Ureter (tissue), 1 donor: Measurements from ENCODE around the gene RCAN2. TPM values are rescaled to one million over a fixed set of nuclear protein-coding genes. Genes with fewer than 3 reads are reported as not detected.
A peak's percentile ranks its signal among the peaks of the same experiment; 100 is the strongest.

Experiments used
- DNase-seq: peaks from one replicate; pipeline ENCODE4 v3.0.0-alpha.2; 2020; ENCODE audit warnings: low spot score
- total RNA-seq: library from RNA; stranded (reverse); gene quantifications from one replicate; pipeline ENCODE4 v1.2.4, GENCODE V29; 2023
- donor health status: DM: yes; HTN: yes; CAD: no.

RCAN2 gene
- total RNA-seq, 1 donor from 2014 or later, result 19.8 TPM

DNA sequence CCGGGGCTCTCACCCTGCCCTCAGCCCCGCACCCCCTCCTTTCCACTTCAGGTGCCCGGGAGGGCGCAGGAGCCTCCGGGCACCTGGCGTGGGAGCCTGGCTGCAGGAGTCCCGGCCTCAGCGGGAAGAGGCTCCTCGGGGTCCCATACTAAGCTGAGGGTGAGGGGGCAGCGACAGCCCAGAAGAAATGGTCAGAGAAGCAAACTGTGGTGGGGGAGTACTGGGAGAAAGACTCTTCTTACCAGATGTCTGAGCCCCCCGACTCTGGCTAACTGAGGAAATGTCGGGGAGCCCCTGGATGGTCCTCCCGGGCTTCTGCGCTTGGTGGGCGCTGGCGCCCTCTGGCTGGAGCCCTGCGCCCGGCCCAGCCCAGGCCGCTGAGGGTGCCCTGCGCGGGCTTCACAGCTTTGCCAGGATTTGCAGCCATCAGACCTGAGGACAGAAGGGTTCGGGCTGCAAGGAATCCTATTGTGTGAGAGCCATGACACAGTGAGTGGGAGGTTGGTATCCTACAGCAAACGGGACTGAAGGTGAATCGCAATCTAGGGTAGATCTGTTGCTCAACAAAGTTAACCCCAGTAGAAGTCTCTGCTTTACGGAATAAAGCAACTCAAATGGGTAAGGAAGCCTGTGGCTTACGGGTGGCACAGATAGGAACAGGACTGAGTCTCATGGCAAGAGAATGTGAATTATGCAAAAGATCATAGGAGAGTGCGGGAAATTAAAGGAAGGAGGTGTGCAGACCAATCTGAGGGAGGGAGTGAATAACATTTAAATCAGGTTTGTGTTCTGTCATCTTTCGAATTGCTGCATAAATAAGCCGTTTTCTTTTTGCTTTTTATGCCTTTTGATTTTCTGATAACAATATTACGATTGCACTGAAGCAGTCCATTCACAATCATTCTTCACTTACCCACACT, 639 bp upstream of the RCAN2 start:
- DNase-seq, result peak; percentile 56

DNA sequence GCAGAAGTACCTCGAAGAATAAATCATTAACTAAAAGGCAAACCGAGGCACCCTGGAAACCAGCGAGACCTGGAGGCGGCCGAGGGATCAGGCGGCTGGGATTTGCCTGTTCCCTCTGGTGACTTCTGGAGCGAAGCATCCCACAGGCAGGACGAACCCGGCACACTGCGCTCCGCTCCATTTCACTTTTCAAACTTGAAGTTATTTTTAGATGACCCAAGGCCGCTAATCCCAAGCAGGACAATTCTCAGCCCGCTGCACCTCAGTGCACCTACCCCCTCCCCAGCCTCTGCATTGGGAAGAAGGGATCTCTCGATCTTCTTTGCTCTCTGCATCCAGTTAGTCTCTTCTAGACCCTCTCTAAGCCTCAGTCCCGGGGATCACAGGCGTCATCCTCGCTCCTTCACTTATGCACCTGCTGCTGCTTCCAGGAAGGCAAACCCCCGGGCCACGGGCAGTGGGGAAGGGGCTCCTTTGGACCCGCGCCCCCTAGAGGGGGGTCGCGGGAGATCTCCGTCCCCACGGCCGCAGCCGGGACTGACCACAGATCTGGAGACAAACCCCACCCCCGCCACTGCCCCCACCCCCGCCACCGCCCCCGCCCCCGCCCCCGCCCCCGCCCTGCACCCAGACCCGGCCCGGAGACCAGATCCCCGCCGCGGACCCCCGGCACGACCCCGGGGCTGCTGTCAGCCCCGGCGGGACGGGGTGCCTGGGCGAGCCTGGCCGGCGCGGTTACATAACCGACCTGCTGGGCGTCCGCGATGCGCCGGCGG, 636 bp downstream of the RCAN2 start:
- peak; percentile 44 for DNase-seq

DNA sequence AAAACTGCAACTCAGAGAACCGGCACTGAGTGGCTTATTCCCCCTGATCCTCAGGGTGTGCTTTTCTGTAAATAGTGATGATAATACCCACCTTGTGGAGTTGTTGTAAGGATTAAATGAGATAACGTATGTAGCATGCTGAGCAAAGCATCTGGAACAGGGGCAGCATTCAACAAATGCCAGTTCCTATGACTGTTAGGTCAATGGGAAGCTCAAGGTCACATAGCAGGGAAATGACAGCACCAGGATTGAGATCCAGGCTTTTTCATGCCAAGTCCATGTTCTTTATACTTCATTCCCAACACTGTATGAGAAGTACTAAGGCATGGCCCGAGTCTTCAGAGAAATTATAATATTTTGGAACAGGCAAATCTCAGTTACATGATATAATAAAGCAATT, 5.1 kb downstream of the RCAN2 start:
- DNase-seq, result no peak

DNA sequence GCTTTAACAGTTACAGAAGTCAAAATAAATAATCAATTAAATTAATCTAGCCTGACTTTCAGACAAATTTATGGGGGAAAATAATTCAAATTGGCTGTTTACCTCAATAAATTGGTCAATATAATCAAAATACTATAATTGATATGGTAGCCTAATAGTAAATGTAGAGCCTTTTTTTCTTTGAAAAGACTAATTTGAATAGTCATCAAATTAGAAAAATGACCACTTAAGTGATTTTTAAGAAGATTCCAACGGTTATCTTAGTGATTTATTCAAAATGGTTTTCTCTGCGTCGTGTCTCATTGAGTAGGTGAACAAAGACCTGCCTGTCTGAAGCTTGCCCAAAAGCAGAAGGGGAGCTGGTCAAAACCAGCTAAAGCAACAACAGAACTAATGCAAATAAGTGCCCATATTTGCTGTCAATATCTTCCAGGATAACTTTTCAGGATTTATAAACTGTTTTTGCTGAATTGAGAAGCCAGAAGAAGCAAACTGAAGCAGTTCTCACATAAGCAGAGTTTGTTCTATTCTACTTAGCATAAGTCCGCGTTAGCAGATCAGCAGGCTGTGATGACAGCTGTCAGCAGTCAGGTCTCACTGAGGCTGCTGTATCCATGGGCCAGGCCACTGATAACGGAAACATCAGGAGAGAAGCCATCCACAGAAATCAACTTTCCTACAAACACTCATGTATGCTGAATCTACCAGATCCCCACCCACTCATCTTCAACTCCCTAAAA, 7.0 kb downstream of the RCAN2 start:
- DNase-seq, result no peak

DNA sequence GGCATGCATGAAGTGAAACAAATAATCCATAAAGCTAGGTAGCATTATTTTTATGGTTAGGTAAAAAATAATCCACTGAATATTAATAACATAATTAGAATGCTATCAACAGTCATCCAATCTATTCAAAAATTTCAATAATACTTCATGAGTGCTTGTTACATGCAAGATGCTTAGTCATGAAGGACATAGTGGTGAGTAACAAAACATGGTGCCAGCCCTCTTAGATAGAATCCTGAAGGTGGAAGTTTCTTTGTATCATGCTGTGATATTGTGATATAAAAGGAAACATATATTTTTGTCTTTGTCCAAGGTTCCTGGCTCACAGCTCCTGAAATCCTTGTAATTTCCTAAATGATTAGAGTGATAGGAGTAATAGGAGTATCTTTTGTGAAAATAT, 14.9 kb downstream of the RCAN2 start:
- DNase-seq, result no peak

DNA sequence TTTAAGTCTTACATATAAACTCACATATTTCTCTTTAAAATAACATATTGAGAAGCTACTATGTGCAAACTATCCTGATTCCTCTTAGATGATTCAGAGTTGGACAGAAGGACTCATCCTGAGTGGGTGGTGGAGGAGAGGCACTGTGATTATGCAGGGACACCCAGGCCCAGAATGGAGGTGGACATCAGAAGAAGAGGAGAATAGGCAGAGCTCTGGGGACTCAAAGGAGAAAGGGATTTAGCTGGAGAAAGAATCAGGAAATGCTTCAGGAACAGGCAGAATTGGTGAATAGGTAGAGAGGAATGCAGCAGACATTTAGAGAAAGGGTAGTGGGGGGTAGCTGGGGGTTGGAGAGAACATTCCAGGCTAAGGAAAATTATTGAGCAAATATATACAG, 17.4 kb downstream of the RCAN2 start:
- DNase-seq, result no peak

DNA sequence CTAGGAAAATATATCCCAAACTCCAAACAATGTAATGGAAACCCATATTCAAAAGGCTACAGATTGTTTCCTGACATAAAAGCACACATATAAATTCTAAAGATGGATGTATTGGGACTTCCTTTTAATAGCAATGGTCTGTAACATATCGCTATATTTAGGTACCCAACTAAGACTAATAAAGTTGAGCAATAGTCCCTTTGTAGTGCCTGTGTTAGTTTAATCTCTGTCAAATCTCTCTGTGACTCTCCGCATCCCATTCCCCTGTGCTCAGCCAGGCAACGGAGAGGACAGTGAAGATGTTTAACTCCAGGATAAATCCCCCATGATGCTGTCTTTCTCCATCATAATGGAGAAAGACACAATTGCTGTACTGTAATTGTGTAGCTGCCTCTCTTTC, 19.0 kb downstream of the RCAN2 start:
- no peak for DNase-seq

DNA sequence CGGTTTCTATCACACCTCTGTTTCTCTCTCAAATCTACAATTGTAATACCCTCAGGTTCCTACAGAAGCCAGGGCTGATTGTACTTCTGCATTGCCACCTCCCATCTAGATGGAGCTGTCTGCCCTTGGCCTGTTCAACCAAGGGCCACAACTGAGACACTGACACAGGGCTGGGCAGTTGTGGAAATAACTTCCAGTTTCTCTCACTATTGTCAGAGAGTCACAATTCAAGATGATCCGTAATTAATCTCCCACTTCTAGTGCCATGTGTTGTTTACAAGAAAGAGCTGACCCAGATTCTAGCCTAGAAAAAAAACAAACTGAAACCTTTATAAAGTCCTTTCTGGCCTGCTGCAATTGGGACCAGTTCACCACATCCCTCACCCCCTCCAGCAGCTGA, 22.2 kb downstream of the RCAN2 start:
- DNase-seq, result no peak

DNA sequence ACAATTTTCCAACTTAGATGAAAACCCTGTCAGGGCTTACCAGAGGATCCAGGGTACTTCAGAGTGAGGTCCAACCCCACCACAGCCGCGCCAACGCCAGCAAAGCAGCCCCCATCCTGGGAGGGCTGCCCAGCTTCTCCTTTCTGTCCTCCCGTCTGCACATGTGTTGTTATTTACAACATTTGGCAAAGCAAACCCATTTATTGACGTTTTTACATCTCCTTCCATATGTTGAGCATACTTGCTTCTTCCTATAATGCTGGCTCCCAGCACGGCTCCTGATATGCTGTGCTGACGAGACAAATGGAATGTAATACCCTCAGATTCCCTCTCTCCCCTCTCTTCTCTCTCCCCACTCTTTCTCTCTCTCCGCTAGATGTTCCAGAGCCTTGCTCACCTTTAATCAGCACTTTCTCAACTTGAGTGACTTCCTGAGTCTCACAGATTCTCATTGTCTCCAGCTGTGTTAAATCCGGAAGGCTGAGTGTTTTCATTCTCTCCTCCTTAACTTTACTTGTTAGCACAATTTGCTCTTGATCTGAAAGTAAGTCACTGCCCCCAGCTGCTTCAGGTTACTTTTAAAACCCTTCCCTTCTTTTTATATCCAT, 22.7 kb downstream of the RCAN2 start:
- DNase-seq, result no peak

DNA sequence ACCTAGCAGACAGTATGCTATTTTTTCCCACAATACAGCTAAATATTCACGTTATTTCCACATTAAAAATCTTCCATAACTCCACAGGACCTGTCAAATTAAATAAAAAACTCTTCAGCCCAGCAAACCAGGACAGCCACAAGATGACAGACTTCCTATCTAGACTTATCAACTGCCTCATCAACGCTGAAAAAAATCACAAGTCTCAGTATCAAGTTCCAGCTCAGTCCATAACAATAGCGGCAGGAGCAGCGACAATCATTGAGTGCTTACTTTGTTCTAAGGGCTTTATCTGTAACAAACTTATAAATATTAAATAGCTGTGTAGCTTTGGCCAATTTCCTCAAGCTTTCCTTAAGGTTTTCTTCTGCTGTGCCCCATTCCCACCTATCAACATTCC, 24.7 kb downstream of the RCAN2 start:
- no peak for DNase-seq

DNA sequence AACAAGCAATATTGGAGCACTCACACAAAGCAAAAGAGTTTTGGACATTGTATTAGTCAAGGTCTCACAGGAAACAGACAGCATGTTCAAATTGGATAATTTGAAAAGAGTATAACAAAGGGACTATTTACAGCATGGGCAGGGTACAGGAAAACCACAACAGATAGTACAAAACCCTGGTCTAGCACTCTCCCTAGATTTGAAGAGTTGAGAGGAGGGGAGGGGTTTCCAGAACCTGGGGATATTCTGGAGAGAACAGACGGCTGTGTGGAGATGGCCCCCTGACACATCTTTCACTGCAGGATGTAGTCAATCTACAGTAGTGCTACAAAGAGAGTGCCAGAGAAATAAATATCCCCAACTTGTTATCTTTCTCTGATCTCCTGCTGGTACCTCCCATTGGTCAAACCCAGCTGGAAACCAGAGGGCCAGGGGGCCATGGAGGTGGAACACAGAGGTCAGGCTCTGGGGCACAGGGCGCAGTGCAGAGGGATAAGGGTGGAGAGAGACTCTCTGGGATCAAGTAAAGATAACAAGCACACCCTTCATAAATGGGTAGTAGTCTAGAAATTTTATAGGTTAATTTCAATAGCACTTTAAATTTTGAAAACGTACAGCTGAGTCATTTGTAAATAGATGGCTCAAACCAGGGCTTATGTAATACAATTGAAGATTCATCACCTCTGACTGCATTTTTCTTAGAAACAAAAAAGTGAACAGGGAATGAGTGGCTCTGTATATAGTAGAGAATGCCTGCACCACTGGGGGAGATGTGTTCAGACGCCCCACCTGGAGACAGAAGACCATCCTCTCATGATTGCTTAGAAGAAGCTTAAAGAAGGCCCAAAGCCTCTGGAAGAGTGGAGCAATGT, 25.7 kb downstream of the RCAN2 start:
- no peak for DNase-seq

DNA sequence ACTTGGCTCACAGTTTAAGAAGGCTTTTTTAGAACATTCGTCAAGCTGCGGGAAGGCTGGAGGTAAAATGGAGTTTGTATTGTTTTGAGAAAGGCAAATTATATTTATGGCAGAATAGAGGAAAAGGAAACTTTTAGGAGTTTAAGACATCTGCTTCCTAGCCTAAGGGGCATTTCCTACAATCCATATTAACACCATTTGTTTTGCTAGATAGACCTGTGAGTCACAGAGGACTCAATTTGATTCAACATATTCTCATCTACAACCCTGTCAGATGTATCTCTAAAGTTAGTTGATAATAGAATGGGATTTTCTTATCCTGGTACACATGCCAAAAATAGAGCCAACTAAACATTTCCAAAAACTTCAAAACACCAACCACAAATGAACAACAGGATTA, 35.0 kb downstream of the RCAN2 start:
- DNase-seq, result no peak

DNA sequence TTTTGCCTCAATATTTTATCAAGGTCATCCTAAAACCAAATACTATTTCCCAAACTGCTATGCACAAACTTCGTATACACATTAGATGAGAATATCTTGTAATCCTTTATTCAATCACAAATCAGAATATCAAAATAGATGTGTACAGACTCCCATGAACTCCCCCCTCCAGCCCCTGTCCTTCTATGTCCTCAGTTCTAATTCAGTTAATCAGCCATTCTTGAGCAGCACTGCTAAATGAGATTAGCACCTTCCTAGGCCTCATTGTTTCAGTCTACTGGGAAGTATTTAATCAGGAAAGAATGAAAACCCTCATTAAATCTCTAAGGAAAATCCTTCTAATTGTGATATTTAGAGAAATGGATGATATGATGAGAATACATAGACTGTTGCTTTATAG, 36.6 kb downstream of the RCAN2 start:
- DNase-seq, result no peak

DNA sequence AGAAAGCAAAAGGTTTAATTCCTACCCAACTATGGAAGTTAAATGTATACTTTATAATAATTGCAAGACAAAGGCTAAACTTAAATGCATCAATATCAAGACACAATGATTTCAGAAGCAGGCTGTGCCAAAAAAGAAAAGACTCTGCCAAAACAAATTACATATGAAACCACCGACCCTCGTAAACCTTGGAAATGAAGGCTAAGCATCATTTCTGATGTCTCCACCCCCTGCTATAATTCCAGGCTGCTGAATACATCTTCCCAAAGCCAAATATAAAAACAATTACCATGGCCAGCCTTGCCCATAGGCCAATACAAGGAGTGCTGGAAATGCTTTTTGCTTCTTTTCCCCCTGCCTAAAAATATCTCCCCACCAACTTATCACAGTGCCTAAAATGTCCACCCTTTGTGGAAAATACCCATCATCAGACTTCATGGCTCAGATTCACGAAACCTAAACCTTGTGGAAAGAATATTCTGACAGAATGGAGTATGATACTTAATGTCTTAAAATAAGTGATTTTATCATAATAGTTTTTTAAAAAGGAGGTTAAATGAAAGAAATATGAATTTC, 37.4 kb downstream of the RCAN2 start:
- DNase-seq, result no peak

DNA sequence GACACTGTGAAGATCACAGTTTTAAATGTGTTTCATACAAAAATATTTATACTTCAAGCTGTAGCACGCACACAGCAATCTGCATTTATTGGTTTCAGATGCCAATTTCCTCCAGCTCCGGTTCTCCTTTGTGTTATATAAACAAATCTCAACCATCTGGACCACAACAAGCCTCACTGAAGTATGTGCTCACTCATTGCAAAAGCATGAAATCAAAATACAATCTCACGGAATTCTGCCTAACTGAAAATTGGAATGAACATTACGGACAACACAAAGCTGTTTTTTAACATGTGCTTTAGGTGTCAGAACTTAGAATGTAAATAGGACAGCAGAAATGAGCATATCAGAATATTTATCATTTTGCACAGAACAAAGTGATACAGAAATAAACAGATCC, 38.0 kb downstream of the RCAN2 start:
- DNase-seq, result no peak

DNA sequence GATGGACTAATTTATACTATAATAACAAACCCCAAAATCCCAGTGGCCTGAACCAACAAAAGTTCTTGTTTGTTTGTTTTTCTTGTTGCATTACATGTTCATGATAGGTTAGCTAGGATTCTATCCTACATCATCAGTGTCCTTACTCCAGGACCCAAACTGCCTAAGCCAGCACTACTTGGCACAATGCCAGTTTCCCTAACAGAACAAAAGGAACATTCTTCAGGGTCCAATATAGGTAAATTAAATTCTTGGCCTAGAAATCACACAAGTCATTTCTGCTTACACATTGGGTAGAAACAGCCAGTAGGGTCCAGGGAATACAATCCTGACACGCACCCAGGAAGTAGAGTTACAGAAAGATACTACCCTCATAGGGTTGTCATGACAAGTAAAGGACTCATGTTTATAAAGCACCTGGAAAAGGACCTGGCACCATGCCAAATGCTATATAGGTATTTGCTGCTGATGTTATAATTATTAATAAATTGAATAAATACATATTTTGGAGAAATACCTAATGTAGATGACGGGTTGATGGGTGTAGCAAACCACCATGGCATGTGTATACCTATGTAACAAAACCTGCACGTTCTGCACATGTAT, 38.8 kb downstream of the RCAN2 start:
- no peak for DNase-seq

DNA sequence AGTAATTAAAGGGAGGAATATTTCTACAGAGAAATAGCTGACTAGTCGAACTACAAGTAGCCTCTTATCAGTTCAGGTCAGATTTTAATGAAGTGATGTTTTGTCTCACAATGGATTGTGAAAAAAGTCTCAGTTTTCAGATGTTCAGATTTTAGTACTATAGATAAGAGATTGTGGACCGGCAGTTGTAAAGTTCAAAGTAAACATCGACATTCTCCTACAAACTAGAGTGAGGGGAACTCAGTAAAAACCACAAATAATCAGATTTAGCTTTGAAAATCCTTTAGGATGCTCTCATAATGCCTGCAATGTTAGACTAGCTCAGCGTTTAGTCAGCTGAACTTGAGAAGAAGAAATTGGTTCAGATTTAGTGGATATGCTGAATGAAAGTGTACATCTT, 39.9 kb downstream of the RCAN2 start:
- DNase-seq, result no peak

DNA sequence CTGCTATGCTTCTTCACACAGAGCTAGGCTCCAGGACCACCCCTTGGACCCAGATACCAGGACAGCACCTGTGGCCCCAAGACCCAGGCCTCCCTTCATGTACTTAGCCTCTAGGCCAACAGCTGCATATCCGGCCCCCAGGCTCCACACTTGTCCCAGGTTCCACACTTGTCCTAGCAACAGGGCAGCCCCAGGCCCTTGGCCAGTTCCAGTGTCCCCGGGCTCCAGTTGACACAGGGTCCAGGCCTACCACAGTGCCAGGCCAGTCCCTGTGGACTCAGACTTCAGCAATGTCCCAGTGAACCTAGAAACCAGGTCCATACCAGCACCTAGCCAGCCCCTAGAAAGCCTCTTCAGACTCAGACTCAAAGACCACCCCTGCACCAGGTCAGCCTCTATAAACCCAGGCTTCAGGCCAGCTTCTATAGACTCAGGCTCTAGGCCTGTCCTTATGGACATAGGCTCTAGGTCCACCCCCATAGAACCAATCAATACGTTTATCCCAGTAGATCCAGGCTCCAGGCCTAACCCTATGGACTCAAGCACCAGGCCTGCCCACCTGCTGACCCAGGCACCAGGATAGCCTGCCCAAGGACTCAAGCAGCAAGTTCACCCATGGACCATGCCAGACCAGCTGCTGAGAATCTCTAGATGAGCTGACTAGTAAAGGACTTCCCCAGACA, 46.3 kb downstream of the RCAN2 start:
- no peak for DNase-seq

DNA sequence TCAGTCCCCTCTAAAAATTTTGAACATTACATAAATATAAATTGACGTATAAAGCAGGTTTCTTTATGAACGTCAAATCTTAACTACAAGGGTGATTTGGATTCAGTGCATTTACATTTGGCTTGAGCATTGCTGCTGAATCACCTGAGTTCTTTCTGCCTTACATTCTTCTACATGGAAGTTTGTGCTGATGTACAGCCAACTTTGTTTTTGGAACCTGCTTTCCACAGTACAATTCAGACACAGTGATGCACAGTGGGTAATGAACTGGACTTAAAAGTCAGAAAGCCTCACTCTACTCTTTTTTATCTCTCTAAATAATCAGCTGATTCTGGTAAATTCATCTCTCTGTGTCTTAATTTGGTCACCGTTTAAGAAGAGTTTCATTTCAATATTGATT, 47.6 kb downstream of the RCAN2 start:
- DNase-seq, result no peak

DNA sequence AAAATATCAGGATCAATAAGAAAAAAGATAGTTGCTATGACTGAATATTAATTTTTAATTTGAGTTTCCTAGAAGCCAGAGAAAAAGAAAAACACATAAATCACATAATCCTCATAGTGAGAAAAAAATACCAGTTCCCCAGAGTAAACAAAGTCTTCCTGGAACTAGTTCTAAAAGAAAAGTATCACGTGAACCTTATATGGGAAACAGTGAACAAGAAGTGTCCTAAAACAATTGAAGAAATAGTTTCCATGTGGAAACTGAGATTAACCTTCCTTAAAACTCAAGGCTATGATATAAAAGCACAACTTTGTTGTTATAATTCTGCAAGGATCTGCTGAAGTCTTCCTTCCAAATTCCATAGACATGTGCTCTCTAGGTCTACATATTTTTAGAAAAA, 50.6 kb downstream of the RCAN2 start:
- DNase-seq, result no peak
